IMR-90 (cell line): ENCODE data around the gene SLC6A13. TPM values are rescaled to one million over a fixed set of nuclear protein-coding genes. Genes with fewer than 3 reads are reported as not detected.

Experiments
- ATAC-seq: fragments of 200-7000 bp; cut with Tn5 transposase; 2 replicates; pipeline ENCODE4 v1.9.1; 2020; ENCODE audit warnings: low read depth, mild to moderate bottlenecking, moderate library complexity
- BruUV-seq: library from RNA; stranded (reverse); fragments of 400-500 nt; replicated peaks from 2 replicates; lab custom pipeline; 2021; lab: Mats Ljungman, UMichigan
- CTCF ChIA-PET: fragments of 300-600 bp; formaldehyde crosslinking; extraction: SDS; loops from one replicate; lab custom pipeline; 2021; ENCODE audit warnings: antibody characterized with exemption; lab: Yijun Ruan, JAX
- POLR2A ChIA-PET: fragments of 300-600 bp; sonication (Branson Sonifier 250); formaldehyde crosslinking; loops from one replicate; lab custom pipeline; 2022; ENCODE audit warnings: antibody characterized with exemption; ENCODE audit not compliant: unreplicated experiment; lab: Charles Lee
- DNase-seq: peaks from one replicate; pipeline ENCODE4 v3.0.0; 2013
- H2AFZ ChIP-seq: replicated peaks from 2 replicates; pipeline ENCODE3; 2013; ENCODE audit warnings: low read length, mild to moderate bottlenecking; ENCODE audit not compliant: poor library complexity
- H2AK5ac ChIP-seq: 2 replicates; pipeline ENCODE4 v1.6.1; 2013; ENCODE audit warnings: low read depth, low read length, inconsistent platforms
- H2AK9ac ChIP-seq: replicated peaks from 2 replicates; pipeline ENCODE3; 2013; ENCODE audit warnings: mild to moderate bottlenecking, low read depth, low read length, moderate library complexity; ENCODE audit not compliant: poor library complexity
- H2BK120ac ChIP-seq: 2 replicates; pipeline ENCODE4 v1.6.1; 2013; ENCODE audit warnings: low read depth, low read length, inconsistent platforms
- H2BK15ac ChIP-seq: 3 replicates; pipeline ENCODE4 v1.6.1; 2013; ENCODE audit warnings: low read depth, low read length, inconsistent platforms
- H2BK20ac ChIP-seq: 2 replicates; pipeline ENCODE4 v1.6.1; 2013; ENCODE audit warnings: low read depth, mild to moderate bottlenecking, inconsistent platforms, low read length, moderate library complexity
- H2BK5ac ChIP-seq: 2 replicates; pipeline ENCODE4 v1.6.1; 2013; ENCODE audit warnings: mild to moderate bottlenecking, low read depth, low read length, inconsistent platforms; ENCODE audit not compliant: poor library complexity, severe bottlenecking
- H3K14ac ChIP-seq: replicated peaks from 2 replicates; pipeline ENCODE4 v1.6.1; 2013; ENCODE audit warnings: low read depth, low read length, inconsistent platforms
- H3K18ac ChIP-seq: 2 replicates; pipeline ENCODE4 v1.6.1; 2013; ENCODE audit warnings: low read depth, low read length, control low read depth
- H3K23ac ChIP-seq: 2 replicates; pipeline ENCODE4 v1.6.1; 2013; ENCODE audit warnings: low read depth, low read length, inconsistent platforms
- H3K27ac ChIP-seq: 2 replicates; pipeline ENCODE4 v1.5.1; 2013; ENCODE audit warnings: mild to moderate bottlenecking, control low read depth, low read length; ENCODE audit not compliant: insufficient read depth
- H3K27me3 ChIP-seq: 2 replicates; pipeline ENCODE4 v1.6.1; 2013; ENCODE audit warnings: low read length; ENCODE audit not compliant: control insufficient read depth, insufficient read depth
- H3K36me3 ChIP-seq: 2 replicates; pipeline ENCODE4 v1.6.1; 2013; ENCODE audit warnings: low read length, mixed read lengths; ENCODE audit not compliant: control insufficient read depth, insufficient read depth
- H3K4ac ChIP-seq: 2 replicates; pipeline ENCODE4 v1.6.1; 2013; ENCODE audit warnings: low read depth, low read length, inconsistent platforms
- H3K4me1 ChIP-seq: 2 replicates; pipeline ENCODE4 v1.6.1; 2013; ENCODE audit warnings: low read length, mixed read lengths; ENCODE audit not compliant: control insufficient read depth, insufficient read depth
- H3K4me2 ChIP-seq: 2 replicates; pipeline ENCODE4 v1.6.1; 2013; ENCODE audit warnings: low read depth, mild to moderate bottlenecking, control low read depth, low read length, moderate library complexity
- H3K4me3 ChIP-seq: 2 replicates; pipeline ENCODE4 v1.5.1; 2013; ENCODE audit warnings: low read depth, mild to moderate bottlenecking, control low read depth, low read length, moderate library complexity; ENCODE audit not compliant: insufficient read depth
- H3K56ac ChIP-seq: 2 replicates; pipeline ENCODE4 v1.6.1; 2013; ENCODE audit warnings: low read length, inconsistent platforms; ENCODE audit not compliant: insufficient read depth; ENCODE audit errors: extremely low read depth
- H3K79me1 ChIP-seq, 2 experiments: 2 replicates each; pipeline ENCODE4 v1.6.1; 2013; ENCODE audit warnings: low read length in 2 of 2, inconsistent platforms in 1 of 2, low read depth in 1 of 2
- H3K9ac ChIP-seq: 2 replicates; pipeline ENCODE4 v1.6.1; 2013; ENCODE audit warnings: low read depth, low read length, control low read depth
- H3K9me1 ChIP-seq: 2 replicates; pipeline ENCODE4 v1.6.1; 2013; ENCODE audit warnings: low read length, inconsistent platforms; ENCODE audit not compliant: insufficient read depth
- H3K9me3 ChIP-seq: 2 replicates; pipeline ENCODE4 v1.6.1; 2013; ENCODE audit warnings: low read length; ENCODE audit not compliant: control insufficient read depth, insufficient read depth
- H4K20me1 ChIP-seq: 2 replicates; pipeline ENCODE4 v1.6.1; 2013; ENCODE audit warnings: low read length, inconsistent platforms; ENCODE audit not compliant: insufficient read depth
- H4K5ac ChIP-seq: 2 replicates; pipeline ENCODE4 v1.6.1; 2013; ENCODE audit warnings: mild to moderate bottlenecking, low read depth, low read length, control low read depth
- H4K8ac ChIP-seq, 2 experiments: 2 replicates each; pipeline ENCODE4 v1.6.1; 2013; ENCODE audit warnings: low read depth in 2 of 2, low read length in 2 of 2, control low read depth in 1 of 2, inconsistent platforms in 1 of 2
- H4K91ac ChIP-seq: 2 replicates; pipeline ENCODE4 v1.6.1; 2013; ENCODE audit warnings: low read depth, low read length, inconsistent platforms; ENCODE audit not compliant: insufficient read depth
- BHLHE40 ChIP-seq: fragments of 150-350 bp; IDR thresholded peaks from 2 replicates; pipeline ENCODE4 v1.6.1; 2016; ENCODE audit warnings: mild to moderate bottlenecking, low read depth, low read length
- CEBPB ChIP-seq: IDR thresholded peaks from 2 replicates; pipeline ENCODE4 v1.6.1; 2012; ENCODE audit warnings: low read depth, low read length, improper control_type of control experiment
- CHD1 ChIP-seq: IDR thresholded peaks from 2 replicates; pipeline ENCODE4 v1.6.1; 2012; ENCODE audit warnings: low read depth, low read length, improper control_type of control experiment
- CTCF ChIP-seq: conservative IDR thresholded peaks from 2 replicates; pipeline ENCODE4 v1.5.1; 2012; ENCODE audit warnings: mild to moderate bottlenecking, low read depth, low read length, improper control_type of control experiment
- ELK1 ChIP-seq: fragments of 150-350 bp; IDR thresholded peaks from 2 replicates; pipeline ENCODE4 v1.6.1; 2016; ENCODE audit warnings: low read depth, mild to moderate bottlenecking, low read length, moderate library complexity, borderline replicate concordance
- FOS ChIP-seq: fragments of 150-350 bp; IDR thresholded peaks from 2 replicates; pipeline ENCODE4 v1.6.1; 2016; ENCODE audit warnings: low read depth, low read length
- MAFK ChIP-seq: IDR thresholded peaks from 2 replicates; pipeline ENCODE4 v1.6.1; 2012; ENCODE audit warnings: low read depth, low read length, improper control_type of control experiment
- MAZ ChIP-seq: IDR thresholded peaks from 2 replicates; pipeline ENCODE4 v1.6.1; 2012; ENCODE audit warnings: low read depth, mild to moderate bottlenecking, low read length, improper control_type of control experiment, moderate library complexity, borderline replicate concordance
- MXI1 ChIP-seq: IDR thresholded peaks from 2 replicates; pipeline ENCODE4 v1.6.1; 2012; ENCODE audit warnings: low read depth, mild to moderate bottlenecking, low read length, moderate library complexity, borderline replicate concordance
- NFE2L2 ChIP-seq: fragments of 150-350 bp; IDR thresholded peaks from 2 replicates; pipeline ENCODE4 v1.6.1; 2016; ENCODE audit warnings: low read depth, mild to moderate bottlenecking, low read length
- POLR2A ChIP-seq: IDR thresholded peaks from 2 replicates; pipeline ENCODE4 v1.6.1; 2012; ENCODE audit warnings: mild to moderate bottlenecking, low read depth, low read length
- RAD21 ChIP-seq: IDR thresholded peaks from 2 replicates; pipeline ENCODE4 v1.6.1; 2012; ENCODE audit warnings: low read length, improper control_type of control experiment
- RCOR1 ChIP-seq: IDR thresholded peaks from 2 replicates; pipeline ENCODE4 v1.6.1; 2012; ENCODE audit warnings: mild to moderate bottlenecking, low read length, improper control_type of control experiment; ENCODE audit not compliant: insufficient replicate concordance
- RFX5 ChIP-seq: IDR thresholded peaks from 2 replicates; pipeline ENCODE4 v1.8.0; 2012; ENCODE audit warnings: low read depth, mild to moderate bottlenecking, low read length, moderate library complexity
- SMC3 ChIP-seq: fragments of 150-350 bp; IDR thresholded peaks from 2 replicates; pipeline ENCODE4 v1.6.1; 2016; ENCODE audit warnings: low read depth, mild to moderate bottlenecking, antibody characterized with exemption, low read length, moderate library complexity
- USF2 ChIP-seq: fragments of 150-350 bp; IDR thresholded peaks from 2 replicates; pipeline ENCODE4 v1.6.1; 2017; ENCODE audit warnings: mild to moderate bottlenecking, antibody characterized with exemption, low read length, low read depth
- WGBS, 2 experiments: methylation state at CpG; one replicate each; pipeline versions ENCODE4 v1.1.5 to v1.1.7; 2013; ENCODE audit warnings: missing lambda C conversion rate in 2 of 2; ENCODE audit not compliant: insufficient read length in 1 of 2; ENCODE audit errors: extremely low coverage in 2 of 2; 5-methylcytosine and 5-hydroxymethylcytosine counted together
- dilution Hi-C: fragments of 300-500 bp; cut with HindIII; formaldehyde crosslinking; loops from one replicate; pipeline ENCODE4 v1.14.3; 2018; ENCODE audit warnings: low sequenced_read_pairs; ENCODE audit not compliant: unreplicated experiment
- in situ Hi-C: fragments of 300-500 bp; cut with MboI; formaldehyde crosslinking; loops from 3 replicates; pipeline ENCODE4 v1.14.3; 2019; ENCODE audit warnings: low sequenced_read_pairs, inconsistent platforms, mixed read lengths
- intact Hi-C: fragments of 100-400 bp; cut with micrococcal nuclease; formaldehyde crosslinking; loops from 2 replicates; pipeline ENCODE4 v1.10.0; 2022
- polyA plus RNA-seq, 3 experiments: library from polyadenylated mRNA; depleted of rRNA; stranded (reverse); fragments of >200 nt; gene quantifications; 2 replicates each; pipeline ENCODE4 v1.2.3, GENCODE V29; 2012; ENCODE audit warnings: low replicate concordance in 1 of 3
- total RNA-seq: library from RNA; depleted of rRNA; stranded (reverse); fragments of >200 nt; gene quantifications from 2 replicates; pipeline ENCODE4 v1.2.3, GENCODE V29; 2012

The SLC6A13 gene
- total and polyA plus RNA-seq, 2 of the 4 experiments (the other 2 are of a cell fraction), result under 0.01 to 0.10 TPM

GRCh38 chr12:221736-222135 is 40.9 kb downstream of the SLC6A13 start:
- DNase-seq (no peak), ATAC-seq (no peak)
- no peak overlapping the region for H3K14ac ChIP-seq
- no peak overlapping the region for H3K4me3 ChIP-seq
- no peak overlapping the region for H3K4ac ChIP-seq
- H2BK15ac ChIP-seq, result no peak overlapping the region
- H3K4me2 ChIP-seq, result no peak overlapping the region
- H3K23ac ChIP-seq, result no peak overlapping the region
- H2BK120ac ChIP-seq, result no peak overlapping the region
- H3K36me3 ChIP-seq, result no peaks in the 10 kb centered on the region
- dilution Hi-C loops, result no loop called here
- in situ Hi-C loops, result no loop called here
- TF ChIP-seq SMC3, result no peak
- TF ChIP-seq ELK1, result no peak
- TF ChIP-seq MAFK, result no peak
- TF ChIP-seq CHD1, result no peak
- no peak for TF ChIP-seq CEBPB
- TF ChIP-seq FOS, result no peak
- no peak for TF ChIP-seq RAD21
- TF ChIP-seq RFX5, result no peak
- TF ChIP-seq POLR2A, result no peak
- no peak for TF ChIP-seq RCOR1
- TF ChIP-seq BHLHE40, result no peak
- no peak for TF ChIP-seq NFE2L2
- TF ChIP-seq CTCF, result no peak
- no peak for TF ChIP-seq USF2
- no peak for TF ChIP-seq MAZ
- TF ChIP-seq MXI1, result no peak
- peaks cover 60% of the 10 kb centered on the region for H3K27me3 ChIP-seq
- H3K18ac ChIP-seq, result no peak overlapping the region
- WGBS, 2 experiments, result no CpG with 5 or more reads among the region's 6 CpGs
- no peaks in the 10 kb centered on the region for H3K9me1 ChIP-seq
- H3K4me1 ChIP-seq, result no peaks in the 10 kb centered on the region
- no peak overlapping the region for H2AK5ac ChIP-seq
- ChIA-PET POLR2A (no interaction called here), CTCF (interaction anchor here (0.6 kb wide), 1 partner anchor 60 kb away, joined by 3 read pairs; no protein-coding TSS in a partner anchor)
- intact Hi-C loops, result no loop called here
- no peak overlapping the region for H4K91ac ChIP-seq
- no peak overlapping the region for H4K5ac ChIP-seq
- H3K56ac ChIP-seq, result no peak overlapping the region
- H4K8ac ChIP-seq, result no peak overlapping the region
- H2BK20ac ChIP-seq, result no peak overlapping the region
- H2BK5ac ChIP-seq, result no peak overlapping the region
- H4K20me1 ChIP-seq, result no peaks in the 10 kb centered on the region
- H3K27ac ChIP-seq, result no peak overlapping the region
- H2AK9ac ChIP-seq, result no peak overlapping the region
- H3K79me1 ChIP-seq, result no peaks in the 10 kb centered on the region
- H2AFZ ChIP-seq, result no peak overlapping the region
- BruUV-seq, result no TSS peak
- H3K9ac ChIP-seq, result no peak overlapping the region
- no peaks in the 10 kb centered on the region for H3K9me3 ChIP-seq
